GM19468 (cell line): ENCODE measurements around the gene GLP1R.
"Not testable (repeated sequence)": the region's sequence is repeated elsewhere in the genome, so short reads cannot be mapped to it uniquely, and the experiment has no call there.

Experiments
- ATAC-seq: cut with Tn5 transposase; IDR thresholded peaks from one replicate; pipeline ENCODE4 v1.9.1; 2021; ENCODE audit warnings: mild to moderate bottlenecking, moderate library complexity, moderate number of reproducible peaks; ENCODE audit not compliant: unreplicated experiment; ENCODE audit errors: extremely low read depth

Gene GLP1R

GRCh38 chr6:39111280-39111679 is 62.7 kb downstream of the GLP1R start:
- ATAC-seq, result no peak

- no peak for ATAC-seq
Observed at GRCh38 chr6:39113788-39114187, 65.2 kb downstream of the GLP1R start.

DNA sequence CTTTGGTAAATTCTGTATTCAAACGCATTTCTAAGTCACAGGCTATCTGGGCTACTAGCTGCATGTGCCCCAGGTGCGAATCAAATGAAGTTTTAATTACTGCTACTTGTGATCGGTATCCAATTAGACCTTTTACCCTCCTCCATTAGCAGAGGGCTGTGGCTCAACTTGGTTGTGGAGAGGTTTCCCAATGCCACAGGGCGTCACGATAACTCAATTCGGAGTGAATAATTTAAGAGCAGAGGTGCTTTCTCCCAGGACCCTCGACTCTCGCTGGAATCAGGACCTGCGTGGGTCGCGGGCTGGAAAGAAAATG is 65.8 kb downstream of the GLP1R start:
- no peak for ATAC-seq

DNA sequence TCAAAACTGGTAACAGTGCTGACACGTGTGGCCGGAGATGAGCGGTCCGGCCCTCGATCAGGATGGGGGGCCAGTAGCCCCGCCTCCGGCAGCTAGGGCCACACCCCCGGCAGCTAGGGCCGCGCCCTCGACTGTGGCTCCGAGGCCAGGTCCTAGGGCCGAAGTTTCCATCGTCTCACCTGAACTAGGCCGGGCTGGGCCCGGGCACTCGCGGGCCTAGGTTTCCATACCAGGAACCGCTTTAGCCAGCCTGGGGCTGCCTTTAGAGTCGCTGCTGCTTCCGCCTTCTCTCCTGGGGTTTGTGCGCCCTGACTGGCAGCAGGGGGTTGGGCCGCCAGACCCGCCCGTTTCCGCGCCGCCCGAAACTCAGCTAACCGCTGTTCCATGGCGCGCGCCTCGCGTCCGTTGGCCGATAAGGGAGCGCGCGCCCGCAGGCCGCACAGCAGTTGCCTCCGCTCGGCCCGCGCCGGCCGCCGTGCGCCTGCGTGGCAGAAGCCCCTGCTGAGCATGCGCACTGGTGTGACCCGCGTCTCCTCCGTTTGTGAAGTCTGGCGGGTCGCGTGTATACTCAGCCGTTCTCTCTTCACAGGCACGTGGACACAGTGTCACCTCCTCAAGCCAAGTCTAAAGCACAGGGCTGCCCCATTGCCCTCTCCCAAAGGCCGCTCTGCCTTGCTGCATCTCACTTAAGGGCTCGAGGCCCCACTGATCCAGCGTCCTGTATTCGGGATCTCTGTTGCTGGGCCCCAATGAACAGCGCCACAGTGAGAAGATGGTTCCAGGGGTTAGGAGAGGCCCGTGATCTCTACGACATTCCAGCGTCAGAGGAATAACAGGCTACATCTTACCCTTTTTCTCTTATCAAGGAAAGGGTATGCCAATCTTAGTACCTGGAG is 66.4 kb downstream of the GLP1R start, which contains the start of gene SAYSD1:
SAYSD1 (minus strand) TSS at position 483 of the 896 bp plus-strand sequence; CDS start at position 386, 97 bp downstream.
- peak; percentile 89 for ATAC-seq

GRCh38 chr6:39118921-39119320 is 70.3 kb downstream of the GLP1R start:
- no peak for ATAC-seq

DNA sequence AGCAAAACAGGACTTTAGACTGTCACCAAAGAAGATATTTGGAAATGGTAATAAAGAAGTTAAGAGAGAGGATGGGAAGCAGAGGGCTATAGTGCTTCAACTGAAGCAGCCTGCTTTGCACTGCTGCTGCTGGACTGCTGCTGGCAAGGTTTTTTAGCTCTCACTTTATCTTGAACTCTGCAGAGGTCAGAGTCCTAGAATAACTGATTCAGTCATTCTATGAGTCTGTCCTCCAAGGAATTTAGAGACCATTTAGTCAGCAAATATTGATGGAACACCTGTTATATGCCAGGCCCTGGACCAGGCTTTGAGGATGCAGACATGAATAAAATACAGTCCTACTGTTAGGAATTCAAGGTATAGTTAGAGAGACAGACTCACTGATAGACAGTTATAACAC is 75.5 kb downstream of the GLP1R start:
- ATAC-seq, result no peak

- ATAC-seq, result no peak
Observed at GRCh38 chr6:39128106-39128505, 79.5 kb downstream of the GLP1R start.

GRCh38 chr6:39128832-39129231 is 80.3 kb downstream of the GLP1R start:
- ATAC-seq, result no peak

DNA sequence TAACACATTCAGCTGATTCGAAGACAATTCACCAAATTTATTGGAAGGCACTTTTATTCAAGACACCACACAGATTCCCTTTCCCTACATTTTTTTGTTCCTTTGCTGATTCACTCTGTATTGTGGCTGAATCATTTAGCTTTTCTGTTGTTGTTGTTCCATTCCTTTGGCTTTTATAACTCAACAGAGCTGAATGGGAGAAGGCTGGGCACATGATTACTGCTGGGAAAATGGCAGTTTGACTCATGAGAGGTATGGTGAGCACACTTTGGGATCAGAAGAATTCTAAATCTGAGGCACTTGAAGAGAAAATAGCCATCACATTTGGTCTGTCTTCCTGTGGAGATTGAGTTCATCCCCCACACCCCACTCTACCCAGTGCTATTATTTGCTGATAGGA is 82.1 kb downstream of the GLP1R start:
- no peak for ATAC-seq

DNA sequence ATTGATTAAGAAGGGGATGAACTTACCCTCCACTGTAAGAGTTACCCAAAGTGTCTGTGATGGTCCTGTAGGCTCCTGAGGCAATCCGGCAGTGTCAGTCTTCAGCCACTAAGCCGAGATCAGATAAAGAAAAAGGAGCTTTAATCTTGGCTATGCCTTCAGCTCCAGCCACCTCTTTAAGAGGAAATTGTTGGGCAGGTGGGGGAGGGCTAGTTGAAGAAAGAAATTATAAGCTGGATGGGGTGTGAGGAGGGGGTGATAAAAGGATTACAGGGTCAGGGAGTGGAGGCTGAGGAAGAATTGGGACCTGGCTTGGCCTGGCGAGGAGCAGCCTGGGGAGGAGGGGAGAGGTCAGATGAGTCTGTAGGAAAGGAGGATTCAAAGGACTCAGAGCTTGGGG is 86.2 kb downstream of the GLP1R start:
- ATAC-seq, result not testable (repeated sequence)

- not testable (repeated sequence) for ATAC-seq
Observed at GRCh38 chr6:39136207-39136606, 87.6 kb downstream of the GLP1R start.

- no peak for ATAC-seq
Observed at GRCh38 chr6:39137245-39137644, 88.7 kb downstream of the GLP1R start.
